ENCODE measurements around the gene PAX8.
A peak's percentile ranks its signal among the peaks of the same experiment; 100 is the strongest.

Gene PAX8

GRCh38 chr2:113264713-113265403, 13.9 kb downstream of the PAX8 start:
- no peak for DNase-seq

DNA sequence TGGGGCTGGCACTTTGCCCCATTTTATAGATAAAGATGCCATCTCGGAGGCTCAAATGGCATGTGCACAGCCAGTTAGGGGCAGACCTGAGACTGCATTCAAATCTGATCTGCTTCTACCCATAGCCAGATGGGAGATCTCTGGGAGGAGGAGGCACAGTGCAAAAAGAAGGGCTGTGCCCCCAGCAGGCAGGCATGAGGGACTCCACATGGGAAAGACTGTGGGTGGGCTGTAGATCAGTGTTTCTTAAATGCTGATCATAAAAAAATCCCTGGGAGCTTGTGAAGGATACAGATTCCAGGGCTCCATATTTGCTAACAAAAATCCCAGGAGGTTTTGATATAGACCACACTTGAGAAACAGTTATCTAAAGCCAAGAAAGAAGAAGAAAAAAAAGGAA, 15.2 kb downstream of the PAX8 start:
- DNase-seq: no peak

DNA sequence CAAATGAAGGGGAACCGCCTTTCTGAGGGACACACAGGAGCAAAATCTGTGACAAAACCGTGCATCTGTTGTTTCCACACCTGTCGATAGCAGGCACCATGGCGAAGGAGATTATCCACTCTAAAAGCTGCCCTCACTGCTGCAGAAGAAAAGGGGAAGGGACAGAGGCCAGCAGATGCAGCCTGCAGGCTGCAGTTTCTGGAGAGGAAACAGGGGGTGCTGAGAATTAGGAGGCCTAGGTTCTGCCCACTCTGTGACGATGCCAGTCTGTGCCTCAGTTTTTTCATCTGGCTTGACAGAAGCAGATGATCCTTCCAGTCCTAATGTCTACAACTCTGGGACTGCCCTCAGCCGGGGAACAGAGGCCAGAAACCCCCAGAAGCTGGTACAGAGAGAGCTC, 17.7 kb downstream of the PAX8 start:
- DNase-seq: no peak

DNA sequence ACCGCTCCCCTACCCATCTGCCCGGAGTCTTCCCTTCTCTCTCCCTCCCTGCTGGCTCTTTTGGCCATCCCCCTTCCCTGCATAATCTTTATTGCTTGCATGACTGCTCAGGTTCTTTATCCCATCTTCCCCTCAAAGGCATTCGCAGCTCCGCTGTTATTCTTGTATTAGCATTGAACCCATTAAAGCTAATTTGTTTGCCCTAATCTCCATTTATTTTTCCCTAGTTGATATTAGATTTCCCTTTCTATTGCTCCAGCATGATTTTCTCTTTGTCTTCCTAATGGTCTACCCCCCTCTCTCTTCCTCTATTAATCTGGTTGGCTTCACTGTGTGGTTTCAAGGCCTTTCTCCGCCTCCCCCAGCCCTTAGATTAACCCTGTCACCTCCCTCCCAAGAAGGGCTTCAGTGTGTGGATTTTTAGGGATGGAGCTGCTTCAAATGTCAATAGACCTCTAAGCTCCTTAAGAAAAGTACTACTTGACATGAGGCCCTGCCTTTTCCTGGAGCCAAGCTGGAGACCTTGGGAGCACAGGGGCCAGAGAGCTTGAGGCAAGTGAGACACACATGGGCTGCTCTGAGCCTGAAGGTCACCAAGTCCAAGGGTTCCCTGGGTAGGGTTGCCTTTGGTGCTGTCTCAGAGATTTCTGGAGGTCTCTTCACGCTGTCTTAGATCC, 20.1 kb downstream of the PAX8 start:
- DNase-seq: no peak

DNA sequence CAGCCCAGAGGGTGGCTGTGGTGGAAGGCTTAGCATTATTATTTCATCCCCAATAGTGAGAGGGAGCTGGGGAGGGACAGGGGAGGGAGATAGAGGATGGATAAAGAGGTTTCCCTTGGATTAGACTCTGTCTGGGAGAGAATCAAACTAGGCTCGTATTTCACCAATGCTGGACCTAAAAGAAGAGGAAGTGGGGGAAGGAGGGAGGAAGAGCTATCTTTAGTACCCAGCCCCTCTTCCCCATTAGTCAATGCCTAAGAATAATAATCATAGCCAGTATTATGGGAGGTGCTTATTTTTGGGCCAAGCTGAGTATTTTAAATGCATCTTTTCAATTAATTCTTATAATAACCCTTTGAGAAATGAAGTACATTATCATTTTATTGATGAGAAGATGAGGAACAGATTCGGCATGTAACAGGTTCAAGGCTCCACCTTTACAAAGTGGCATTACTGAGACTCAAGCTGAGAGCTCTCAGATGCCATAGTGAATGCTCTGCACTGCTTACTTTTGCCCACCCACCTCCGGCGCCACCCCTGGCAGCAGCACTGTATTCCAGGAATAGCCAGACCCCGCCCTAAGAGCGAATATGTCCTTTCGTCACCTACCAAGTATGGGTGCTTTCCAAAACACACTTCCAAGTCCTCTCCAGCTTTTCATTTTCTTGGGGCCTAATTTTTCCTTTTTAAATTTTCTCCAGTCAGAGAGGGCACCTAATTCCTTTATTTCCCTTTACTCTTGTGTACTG, 21.0 kb downstream of the PAX8 start:
- DNase-seq: no peak

DNA sequence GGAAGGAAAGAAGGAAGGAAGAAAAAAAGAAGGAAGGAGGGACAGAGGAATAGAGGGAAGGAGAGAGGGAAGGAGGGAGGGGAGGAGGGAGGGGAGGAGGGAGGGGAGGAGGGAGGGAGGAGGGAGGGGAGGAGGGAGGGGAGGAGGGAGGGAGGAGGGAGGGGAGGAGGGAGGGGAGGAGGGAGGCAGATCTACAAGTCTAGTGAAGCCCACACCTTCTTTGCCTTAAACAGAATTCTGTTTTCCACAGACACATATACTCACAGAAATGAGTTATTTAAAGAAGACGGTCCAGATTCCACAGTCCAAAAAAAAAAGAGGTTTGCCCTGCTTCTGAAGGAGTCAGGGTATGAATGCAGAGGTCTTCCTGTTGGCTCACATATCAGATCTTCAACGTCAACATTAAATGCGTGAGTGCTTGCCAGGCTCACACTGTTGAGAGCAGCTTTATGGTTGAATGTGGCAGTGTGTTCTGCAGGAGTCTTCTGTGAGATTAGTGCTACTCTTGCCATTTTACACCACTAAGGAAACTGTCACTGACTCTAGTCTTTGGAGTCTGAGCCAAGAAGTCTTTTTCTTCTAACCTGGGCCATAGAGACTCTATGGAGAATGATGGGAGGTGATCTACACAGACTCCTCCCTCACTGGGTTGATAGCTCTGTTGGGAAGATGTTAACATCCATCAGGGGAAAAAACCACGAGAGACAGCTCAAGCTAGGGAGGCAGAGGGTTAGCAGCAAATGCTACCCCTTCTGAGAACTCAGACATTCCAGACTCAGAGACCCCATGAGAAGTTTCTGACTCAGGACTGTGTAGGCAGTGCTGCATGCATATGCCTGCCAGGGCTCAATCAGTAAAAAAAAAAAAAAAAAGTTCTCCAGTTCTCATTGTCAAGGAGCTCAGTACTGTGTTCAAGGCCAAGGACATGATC, 23.3 kb downstream of the PAX8 start:
- no peak for DNase-seq

GRCh38 chr2:113253453-113253852, 25.3 kb downstream of the PAX8 start:
- no peak for DNase-seq

GRCh38 chr2:113252047-113252590, 26.6 kb downstream of the PAX8 start:
- no peak for DNase-seq

- DNase-seq: no peak
These were observed 27.6 kb downstream of the PAX8 start for GRCh38 chr2:113251118-113251517.

GRCh38 chr2:113248997-113249770, 29.5 kb downstream of the PAX8 start:
- peak; percentile 85 for DNase-seq

DNA sequence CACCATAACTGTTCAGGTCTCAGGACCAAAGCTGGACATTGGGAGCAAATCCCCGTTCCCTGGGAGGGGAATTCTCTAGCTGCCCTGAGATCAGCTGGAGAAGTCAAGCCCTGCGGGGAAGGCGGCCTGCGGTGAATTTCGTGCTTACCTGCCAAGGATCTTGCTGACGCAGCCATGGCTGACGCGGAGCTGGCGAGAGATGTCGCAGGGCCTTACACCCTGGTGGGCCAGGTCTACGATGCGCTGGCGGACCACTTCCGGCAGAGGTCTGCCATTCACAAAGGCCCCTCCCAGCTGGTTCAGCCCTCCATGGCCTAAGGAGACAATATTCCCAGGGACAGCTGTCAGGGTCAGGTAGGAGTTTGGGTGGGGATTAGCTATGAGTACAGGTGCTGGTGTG, 32.1 kb downstream of the PAX8 start:
- no peak for DNase-seq

DNA sequence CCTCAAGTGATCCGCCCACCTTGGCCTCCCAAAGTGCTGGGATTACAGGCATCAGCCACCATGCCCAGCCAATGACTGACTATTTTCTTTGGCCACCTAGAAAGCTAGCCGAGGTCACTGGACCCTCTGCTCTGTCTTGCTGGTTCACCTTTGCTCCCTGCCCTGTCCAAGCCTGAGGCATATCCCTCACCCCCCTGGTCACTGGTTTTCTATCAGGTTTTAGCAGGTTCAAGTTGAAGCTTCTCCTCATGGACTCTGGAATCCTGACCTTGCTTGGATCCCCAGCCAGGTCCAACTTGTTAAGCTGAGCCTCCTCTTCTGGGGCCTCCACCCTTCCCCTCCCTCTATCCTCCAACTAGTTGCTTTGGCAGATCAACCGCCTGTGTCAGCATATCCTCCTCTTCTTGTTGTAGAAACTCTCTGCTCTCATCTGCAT, 33.4 kb downstream of the PAX8 start:
- no peak for DNase-seq

DNA sequence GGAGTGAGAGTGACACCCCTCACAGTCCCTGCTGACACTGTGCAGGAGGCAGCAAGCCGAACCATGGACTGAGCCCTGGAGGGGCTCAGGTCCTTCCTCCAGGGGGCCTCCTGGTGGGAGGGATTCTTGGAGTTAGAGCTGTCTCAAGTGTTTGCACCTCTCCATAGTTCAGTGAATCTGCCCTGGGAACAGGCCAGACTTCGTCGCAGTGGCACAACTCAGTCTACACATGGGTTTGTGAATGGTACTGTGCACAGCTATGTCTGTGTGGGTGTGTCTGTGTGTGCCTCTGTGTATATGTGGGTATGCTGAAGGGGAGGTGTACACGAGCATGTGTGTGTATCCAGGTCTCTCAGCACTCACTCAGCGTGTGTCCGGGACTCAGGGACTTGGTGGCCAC, 36.4 kb downstream of the PAX8 start:
- DNase-seq: no peak

GRCh38 chr2:113240915-113241911, 37.5 kb downstream of the PAX8 start:
- peak; percentile 22 for DNase-seq

GRCh38 chr2:113240150-113240914, 38.4 kb downstream of the PAX8 start:
- peak; percentile 42 for DNase-seq

- DNase-seq: no peak
These were observed 39.6 kb downstream of the PAX8 start for GRCh38 chr2:113238871-113239839.

DNA sequence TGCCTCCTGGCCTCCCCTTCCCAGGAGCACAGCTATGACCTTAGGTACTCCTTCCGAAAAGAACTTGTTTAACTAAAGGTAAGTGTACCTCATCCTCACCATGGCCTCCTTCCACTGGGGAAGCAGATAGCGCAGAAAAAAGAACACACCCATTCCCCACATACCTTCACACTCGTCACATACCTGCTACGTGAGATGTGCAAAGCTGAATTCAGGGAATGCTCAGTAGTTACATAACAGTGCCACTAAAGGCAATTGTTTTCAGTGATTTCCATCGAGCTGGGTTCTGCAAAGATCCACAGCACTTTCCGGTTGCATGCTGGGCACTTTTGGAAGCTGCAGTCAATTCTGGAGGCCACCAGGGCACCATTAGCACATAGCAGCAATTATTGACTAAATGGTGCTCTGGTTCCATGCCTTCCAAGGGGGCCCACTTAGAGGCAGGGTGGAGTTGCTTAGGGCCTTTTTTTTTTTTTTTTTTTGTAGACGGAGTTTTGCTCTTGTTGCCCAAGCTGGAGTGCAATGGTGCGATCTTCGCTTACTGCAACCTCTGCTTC, 41.0 kb downstream of the PAX8 start:
- DNase-seq: no peak

Data from hematopoietic multipotent progenitor cell treated with erythropoietin and hydrocortisone succinate and interleukin-3 and kit ligand, for 6 days (in vitro differentiated cells).